Hepatocyte (in vitro differentiated cells): ENCODE results near the gene CLGN. TPM values are rescaled to one million over a fixed set of nuclear protein-coding genes. Genes with fewer than 3 reads are reported as not detected.

Source experiments
- DNase-seq: peaks from one replicate; pipeline ENCODE4 v3.0.0-alpha.2; 2016; ENCODE audit warnings: low spot score
- H2AFZ ChIP-seq: fragments of 200-600 bp; sonication (generic); 2 replicates; pipeline ENCODE4 v1.6.0; 2016; ENCODE audit warnings: antibody characterized with exemption, mild to moderate bottlenecking
- H3K27ac ChIP-seq: fragments of 200-600 bp; sonication (generic); 2 replicates; pipeline ENCODE4 v1.5.1; 2016; ENCODE audit warnings: mild to moderate bottlenecking
- H3K27me3 ChIP-seq: fragments of 200-600 bp; sonication (generic); 2 replicates; pipeline ENCODE4 v1.6.1; 2016
- H3K36me3 ChIP-seq: fragments of 200-600 bp; sonication (generic); replicated peaks from 2 replicates; pipeline ENCODE4 v1.5.1; 2016; ENCODE audit warnings: low read depth; ENCODE audit not compliant: insufficient read depth
- H3K4me1 ChIP-seq: fragments of 200-600 bp; sonication (generic); 2 replicates; pipeline ENCODE4 v1.5.1; 2016; ENCODE audit warnings: mild to moderate bottlenecking, moderate library complexity; ENCODE audit not compliant: insufficient read depth
- H3K4me2 ChIP-seq: fragments of 200-600 bp; sonication (generic); 2 replicates; pipeline ENCODE4 v1.6.0; 2016
- H3K4me3 ChIP-seq: fragments of 200-600 bp; sonication (generic); 2 replicates; pipeline ENCODE4 v1.5.1; 2016; ENCODE audit warnings: mild to moderate bottlenecking
- H3K79me2 ChIP-seq: fragments of 200-600 bp; sonication (generic); 2 replicates; pipeline ENCODE4 v1.6.0; 2017; ENCODE audit warnings: mild to moderate bottlenecking
- H3K9me2 ChIP-seq: fragments of 200-600 bp; sonication (generic); replicated peaks from 2 replicates; pipeline ENCODE4 v1.6.0; 2017; ENCODE audit warnings: mild to moderate bottlenecking; ENCODE audit not compliant: insufficient read depth
- H3K9me3 ChIP-seq: fragments of 200-600 bp; sonication (generic); 2 replicates; pipeline ENCODE4 v1.5.1; 2016; ENCODE audit warnings: low read depth, mild to moderate bottlenecking
- H4K20me1 ChIP-seq: fragments of 200-600 bp; sonication (generic); 2 replicates; pipeline ENCODE4 v1.6.0; 2016; ENCODE audit warnings: mild to moderate bottlenecking; ENCODE audit not compliant: insufficient read depth, poor library complexity, severe bottlenecking
- EZH2 ChIP-seq: fragments of 200-600 bp; sonication (generic); IDR thresholded peaks from 2 replicates; pipeline ENCODE4 v1.6.1; 2016; ENCODE audit warnings: antibody characterized with exemption, mild to moderate bottlenecking, borderline replicate concordance
- EZH2phosphoT487 ChIP-seq: fragments of 200-600 bp; sonication (generic); IDR thresholded peaks from one replicate; pipeline ENCODE4 v1.6.1; 2018; ENCODE audit warnings: antibody characterized with exemption, mild to moderate bottlenecking, low read depth, moderate library complexity; ENCODE audit not compliant: unreplicated experiment, severe bottlenecking
- WGBS: methylation state at CpG from one replicate; pipeline ENCODE4 v1.1.6; 2016; ENCODE audit warnings: low lambda C conversion rate; ENCODE audit errors: missing lambda C conversion rate; 5-methylcytosine and 5-hydroxymethylcytosine counted together
- polyA plus RNA-seq: library from polyadenylated mRNA; unstranded; fragments of >200 nt; fragmentation: Nextera tagmentation; extraction: Ambion mirVana; gene quantifications from 2 replicates; pipeline ENCODE4 v1.2.1, GENCODE V29; 2016
- total RNA-seq: library from RNA; depleted of rRNA; stranded (reverse); fragments of >200 nt; gene quantifications from 2 replicates; pipeline ENCODE4 v1.2.3, GENCODE V29; 2014
- TF ChIP-seq, protein P1 (sequence below): fragments of 200-600 bp; sonication (generic); IDR thresholded peaks from 2 replicates; pipeline ENCODE4 v1.5.1; 2016; ENCODE audit warnings: antibody characterized with exemption, mild to moderate bottlenecking; ENCODE audit not compliant: poor library complexity

CLGN gene
- total and polyA plus RNA-seq, 2 experiments from 2014 or later: 26.8 to 30.7 TPM

DNA sequence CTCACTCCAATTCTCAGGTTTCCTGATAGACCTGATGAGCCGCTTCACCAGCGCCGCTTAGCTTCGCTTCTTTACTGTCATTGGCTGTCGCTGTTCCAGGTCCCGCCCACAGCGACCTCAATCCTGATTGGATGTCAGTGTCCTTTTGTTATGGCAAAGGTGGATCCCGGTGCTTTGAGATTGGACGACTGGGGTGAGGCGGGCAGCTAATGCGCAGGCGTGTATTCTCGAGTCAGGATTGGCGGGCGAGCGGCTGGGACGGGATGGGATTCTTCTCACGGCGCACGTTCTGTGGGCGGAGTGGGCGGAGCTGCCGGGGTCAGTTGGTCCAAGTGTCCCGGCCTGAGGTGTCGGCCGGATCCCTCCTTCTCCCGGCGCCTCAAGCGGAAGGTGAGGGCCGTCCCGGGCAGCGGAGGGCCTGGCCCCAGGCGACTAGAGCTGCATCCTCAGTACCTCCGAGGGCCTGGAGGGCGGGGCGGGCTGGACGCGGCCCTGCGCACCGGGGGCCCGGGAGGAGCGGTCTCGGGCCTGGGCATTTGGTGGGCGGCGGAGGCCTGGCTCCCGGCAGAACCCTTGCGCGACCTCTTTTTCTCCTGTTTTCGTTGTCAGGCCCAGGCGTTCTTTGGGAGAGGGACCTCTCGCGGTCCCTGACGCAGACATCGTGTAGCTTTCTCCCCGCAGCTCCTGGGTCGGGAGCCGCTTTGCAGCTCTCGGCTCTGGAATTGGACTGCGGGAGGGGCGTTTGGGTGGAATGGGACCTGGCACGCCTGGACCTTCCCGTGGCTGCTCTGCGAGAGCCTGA, 53.9 kb downstream of the CLGN start, which contains the start of gene SCOC:
Gene SCOC, plus strand, starts transcription at position 319 of the 802 bp plus-strand sequence. CDS start 5,525 bp downstream, outside the sequence.
- H3K79me2 ChIP-seq: peaks cover 50% of the 10 kb centered on the region
- H2AFZ ChIP-seq: peak within 1 kb of the TSS; percentile 52
- H3K36me3 ChIP-seq: no peaks in the 10 kb centered on the region
- WGBS: under 1% methylated on average over 61 of the region's 63 CpGs
- H3K4me3 ChIP-seq: peak within 1 kb of the TSS; percentile 25
- no peaks in the 10 kb centered on the region for H3K9me3 ChIP-seq
- peak within 1 kb of the TSS; percentile 91 for H3K4me2 ChIP-seq
- DNase-seq: peak; percentile 99
- peaks cover 22% of the 10 kb centered on the region for H4K20me1 ChIP-seq
- peaks cover 11% of the 10 kb centered on the region for H3K4me1 ChIP-seq
- no peaks in the 10 kb centered on the region for H3K9me2 ChIP-seq
- H3K27ac ChIP-seq: peak within 1 kb of the TSS; percentile 83
- TF ChIP-seq EZH2: no peak
- TF ChIP-seq, protein P1, sequence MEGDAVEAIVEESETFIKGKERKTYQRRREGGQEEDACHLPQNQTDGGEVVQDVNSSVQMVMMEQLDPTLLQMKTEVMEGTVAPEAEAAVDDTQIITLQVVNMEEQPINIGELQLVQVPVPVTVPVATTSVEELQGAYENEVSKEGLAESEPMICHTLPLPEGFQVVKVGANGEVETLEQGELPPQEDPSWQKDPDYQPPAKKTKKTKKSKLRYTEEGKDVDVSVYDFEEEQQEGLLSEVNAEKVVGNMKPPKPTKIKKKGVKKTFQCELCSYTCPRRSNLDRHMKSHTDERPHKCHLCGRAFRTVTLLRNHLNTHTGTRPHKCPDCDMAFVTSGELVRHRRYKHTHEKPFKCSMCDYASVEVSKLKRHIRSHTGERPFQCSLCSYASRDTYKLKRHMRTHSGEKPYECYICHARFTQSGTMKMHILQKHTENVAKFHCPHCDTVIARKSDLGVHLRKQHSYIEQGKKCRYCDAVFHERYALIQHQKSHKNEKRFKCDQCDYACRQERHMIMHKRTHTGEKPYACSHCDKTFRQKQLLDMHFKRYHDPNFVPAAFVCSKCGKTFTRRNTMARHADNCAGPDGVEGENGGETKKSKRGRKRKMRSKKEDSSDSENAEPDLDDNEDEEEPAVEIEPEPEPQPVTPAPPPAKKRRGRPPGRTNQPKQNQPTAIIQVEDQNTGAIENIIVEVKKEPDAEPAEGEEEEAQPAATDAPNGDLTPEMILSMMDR: no peak
- no peak for TF ChIP-seq EZH2phosphoT487
- H3K27me3 ChIP-seq: no peaks in the 10 kb centered on the region

DNA sequence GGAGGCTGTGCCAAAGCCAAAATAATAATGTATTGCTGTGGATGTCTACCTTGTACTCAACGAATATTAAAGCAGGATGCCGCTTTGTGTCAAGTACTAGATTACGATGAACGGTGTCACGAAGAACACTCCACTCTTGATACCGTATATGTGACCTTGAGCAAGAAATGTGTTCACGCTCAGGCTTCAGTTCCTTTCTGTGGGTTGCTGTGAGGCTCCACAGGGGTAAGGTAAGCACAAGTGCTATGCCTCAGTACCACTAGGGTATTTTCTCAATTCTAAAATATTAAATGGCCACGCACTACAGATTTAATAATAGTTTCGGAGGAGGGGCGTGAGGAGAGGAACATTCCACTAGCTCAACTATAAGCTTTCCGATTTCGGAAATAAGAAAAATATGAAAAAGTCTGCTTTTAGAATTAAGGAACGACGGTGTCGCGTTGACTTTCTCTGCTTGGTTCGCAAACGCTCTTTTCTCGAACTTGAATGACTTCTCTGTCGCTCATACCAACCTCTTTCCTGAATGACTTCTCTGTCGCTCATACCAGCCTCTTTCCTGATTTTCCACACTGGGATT, 54.6 kb downstream of the CLGN start:
- WGBS: 1% methylated on average over 21 of the region's 21 CpGs
- Histone ChIP-seq H3K27me3 (no peaks in the 10 kb centered on the region), H3K9me2 (no peaks in the 10 kb centered on the region), H3K9me3 (no peaks in the 10 kb centered on the region), H3K4me3 (peak overlapping the region; percentile 22), H3K27ac (peak overlapping the region; percentile 71), H3K79me2 (peaks cover 43% of the 10 kb centered on the region), H3K4me1 (peaks cover 11% of the 10 kb centered on the region), H2AFZ (peak overlapping the region; percentile 43), H4K20me1 (peaks cover 22% of the 10 kb centered on the region), H3K36me3 (no peaks in the 10 kb centered on the region), H3K4me2 (peak overlapping the region; percentile 80)
- peak; percentile 27 for DNase-seq
- TF ChIP-seq, protein P1: peak; percentile 8
- TF ChIP-seq EZH2phosphoT487: no peak
- TF ChIP-seq EZH2: no peak

DNA sequence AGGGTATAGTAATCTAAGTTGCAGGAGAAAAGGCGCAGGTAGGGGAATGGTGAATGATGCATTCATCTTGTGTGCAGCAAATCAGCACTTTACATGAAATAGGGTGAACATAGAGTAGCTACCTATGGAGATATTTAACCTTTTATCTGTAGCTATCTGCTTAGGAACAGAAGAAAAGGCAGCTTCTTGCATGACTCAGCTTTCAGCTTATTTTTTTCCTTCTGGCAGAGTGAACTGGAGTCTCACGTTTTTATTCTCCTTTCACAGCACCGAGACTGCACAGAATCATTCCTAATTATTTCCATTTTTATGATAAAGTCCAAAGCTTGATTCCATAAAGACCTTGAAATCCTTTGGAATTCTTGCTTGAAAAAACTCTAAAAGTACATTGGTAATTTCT, 58.8 kb downstream of the CLGN start:
- 71% methylated on average over 3 of the region's 3 CpGs for WGBS
- H3K79me2 ChIP-seq: peaks cover 8% of the 10 kb centered on the region

More for the DNA sequence above, 58.8 kb downstream of the CLGN start:
- no peaks in the 10 kb centered on the region for H3K9me3 ChIP-seq
- H4K20me1 ChIP-seq: no peaks in the 10 kb centered on the region
- H3K4me1 ChIP-seq: no peaks in the 10 kb centered on the region
- H3K9me2 ChIP-seq: no peaks in the 10 kb centered on the region
- no peak overlapping the region for H2AFZ ChIP-seq
- H3K4me2 ChIP-seq: no peak overlapping the region
- H3K4me3 ChIP-seq: no peak overlapping the region
- DNase-seq: no peak
- TF ChIP-seq EZH2phosphoT487 (no peak), EZH2 (no peak)
- TF ChIP-seq, protein P1: no peak
- H3K27me3 ChIP-seq: no peaks in the 10 kb centered on the region
- H3K27ac ChIP-seq: no peak overlapping the region
- H3K36me3 ChIP-seq: no peaks in the 10 kb centered on the region
